Esophagus muscularis mucosa (tissue), 4 donors: ENCODE data around the gene KL. TPM values are rescaled to one million over a fixed set of nuclear protein-coding genes. Genes with fewer than 3 reads are reported as not detected.

Source experiments
- DNase-seq: peaks from one replicate; pipeline ENCODE4 v3.0.0-alpha.2; 2017; ENCODE audit errors: extremely low spot score
- H3K27ac ChIP-seq, 4 donors: fragments of 200-600 bp; sonication (generic); replicated peaks in 1 of 4; 1 replicate in 3 of 4; 2 replicates in 1 of 4; pipeline ENCODE4 v1.5.1; 2016 to 2019; ENCODE audit warnings: mild to moderate bottlenecking in 1 of 4
- H3K27me3 ChIP-seq, 4 donors: fragments of 200-600 bp; sonication (generic); one replicate each; pipeline versions ENCODE4 v1.5.1 to v1.6.0; 2016 to 2019
- H3K36me3 ChIP-seq, 4 donors: fragments of 200-600 bp; sonication (generic); one replicate each; pipeline ENCODE4 v1.5.1; 2016 to 2019
- H3K4me1 ChIP-seq, 4 donors: fragments of 200-600 bp; sonication (generic); one replicate each; pipeline ENCODE4 v1.5.1; 2016 to 2019
- H3K4me3 ChIP-seq, 4 donors: fragments of 200-600 bp; sonication (generic); 1 replicate in 2 of 4; 2 replicates in 2 of 4; pipeline ENCODE4 v1.5.1; 2016 to 2019; ENCODE audit warnings: mild to moderate bottlenecking in 4 of 4, moderate library complexity in 1 of 4
- H3K9me3 ChIP-seq, 4 donors: fragments of 200-600 bp; sonication (generic); 1 replicate in 3 of 4; 2 replicates in 1 of 4; pipeline ENCODE4 v1.5.1; 2016 to 2019
- EP300 ChIP-seq: sonication (generic); formaldehyde crosslinking; IDR thresholded peaks from one replicate; pipeline ENCODE4 v1.6.1; 2017; ENCODE audit warnings: antibody characterized with exemption
- POLR2A ChIP-seq: fragments of 450-650 bp; IDR thresholded peaks from one replicate; pipeline ENCODE4 v1.6.1; 2017; ENCODE audit warnings: antibody characterized with exemption, moderate library complexity, mild to moderate bottlenecking, low read depth
- POLR2AphosphoS5 ChIP-seq, 2 donors: sonication (generic); formaldehyde crosslinking; IDR thresholded peaks; one replicate each; pipeline ENCODE4 v1.6.1; 2017; ENCODE audit warnings: antibody characterized with exemption in 2 of 2
- WGBS: methylation state at CpG from one replicate; pipeline ENCODE4 v1.1.5; 2018; 5-methylcytosine and 5-hydroxymethylcytosine counted together
- intact Hi-C: fragments of 100-400 bp; cut with DNase I; formaldehyde crosslinking; loops from one replicate; pipeline ENCODE4 v1.15.1; 2023
- total RNA-seq, 4 donors: library from RNA; depleted of rRNA; stranded (reverse); fragments of >200 nt; gene quantifications; one replicate each; pipeline versions ENCODE4 v1.1.0 to v1.2.1, GENCODE V29; 2016
- TF ChIP-seq, protein P1 (sequence below), 3 experiments: fragments of 200-600 bp in 2 of 3; fragments of 450-650 bp in 1 of 3; sonication (generic) in 2 of 3; IDR thresholded peaks; one replicate each; pipeline ENCODE4 v1.5.1; 2017 to 2019; ENCODE audit warnings: antibody characterized with exemption in 3 of 3, mild to moderate bottlenecking in 2 of 3, moderate library complexity in 1 of 3

Gene KL
- total RNA-seq, 4 donors from 2014 or later, result 3.7 to 6.7 (median 5.5) TPM

DNA sequence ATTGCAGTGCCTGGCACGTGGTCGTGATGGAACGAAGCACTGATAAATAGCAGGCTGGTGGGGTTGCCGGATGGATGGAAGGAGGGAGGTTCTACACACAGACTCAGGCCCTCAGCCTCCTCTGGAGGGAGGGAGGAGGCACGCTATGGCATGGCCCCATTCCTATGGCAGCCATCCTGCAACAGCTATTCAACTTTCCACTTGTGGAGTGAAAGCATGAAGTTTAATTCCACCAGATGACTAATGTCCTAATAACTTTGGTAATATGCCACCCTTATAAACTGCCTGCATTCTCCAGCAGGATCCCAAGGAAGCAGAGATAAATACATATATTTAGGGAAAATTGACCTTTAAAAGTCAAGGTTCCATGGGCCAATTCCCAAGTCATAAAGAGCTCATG is 92.4 kb downstream of the KL start:
- TF ChIP-seq EP300 (no peak), POLR2A (no peak), POLR2AphosphoS5 (IDR thresholded peaks at IDR 0.05) (peak in 1 of 2 donors; percentile 48)
- H3K27me3 ChIP-seq, result no peaks in the 10 kb centered on the region
- 57% methylated on average over 5 of the region's 5 CpGs for WGBS
- H3K9me3 ChIP-seq, result no peaks in the 10 kb centered on the region
- intact Hi-C loops, result no loop called here
- peak overlapping the region; percentile 71 to 78 (median 74) for H3K27ac ChIP-seq
- DNase-seq, result no peak
- H3K4me1 ChIP-seq, result peaks cover 57 to 85% (median 84%) of the 10 kb centered on the region in 4 donors
- no peak overlapping the region for H3K4me3 ChIP-seq
- H3K36me3 ChIP-seq, result peaks cover 9 to 97% (median 50%) of the 10 kb centered on the region in 4 donors

DNA sequence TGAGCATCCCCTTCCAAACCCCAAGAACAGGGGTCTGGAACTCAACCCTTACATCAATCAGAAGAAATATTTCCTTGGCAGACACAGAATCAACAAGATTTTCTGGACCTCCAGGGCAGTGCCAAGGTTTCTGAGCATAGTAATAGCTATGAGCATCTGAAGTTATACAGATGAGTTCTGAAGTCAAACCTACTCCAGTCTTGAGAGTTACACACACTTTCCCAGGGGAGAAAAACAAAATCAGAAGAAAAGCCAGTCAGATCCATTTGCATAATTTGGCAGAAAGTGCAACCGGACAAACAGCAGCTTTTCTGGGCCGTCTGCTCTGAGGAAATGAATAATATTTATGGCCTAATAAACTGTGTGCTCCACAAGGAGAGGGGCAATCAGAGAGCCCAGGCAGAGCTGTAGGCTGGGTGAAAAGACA is 93.1 kb downstream of the KL start:
- 17% methylated on average over 2 of the region's 2 CpGs for WGBS
- H3K4me1 ChIP-seq, result peaks cover 57 to 92% (median 91%) of the 10 kb centered on the region in 4 donors
- H3K36me3 ChIP-seq, result peaks cover 9 to 97% (median 53%) of the 10 kb centered on the region in 4 donors
- no peaks in the 10 kb centered on the region for H3K9me3 ChIP-seq
- DNase-seq, result no peak
- intact Hi-C loops, result no loop called here
- no peaks in the 10 kb centered on the region for H3K27me3 ChIP-seq
- H3K27ac ChIP-seq, result peak overlapping the region; percentile 71 to 78 (median 74)
- TF ChIP-seq EP300, result no peak
- no peak for TF ChIP-seq POLR2AphosphoS5 (IDR thresholded peaks at IDR 0.05)
- no peak for TF ChIP-seq POLR2A
- TF ChIP-seq, protein P1, sequence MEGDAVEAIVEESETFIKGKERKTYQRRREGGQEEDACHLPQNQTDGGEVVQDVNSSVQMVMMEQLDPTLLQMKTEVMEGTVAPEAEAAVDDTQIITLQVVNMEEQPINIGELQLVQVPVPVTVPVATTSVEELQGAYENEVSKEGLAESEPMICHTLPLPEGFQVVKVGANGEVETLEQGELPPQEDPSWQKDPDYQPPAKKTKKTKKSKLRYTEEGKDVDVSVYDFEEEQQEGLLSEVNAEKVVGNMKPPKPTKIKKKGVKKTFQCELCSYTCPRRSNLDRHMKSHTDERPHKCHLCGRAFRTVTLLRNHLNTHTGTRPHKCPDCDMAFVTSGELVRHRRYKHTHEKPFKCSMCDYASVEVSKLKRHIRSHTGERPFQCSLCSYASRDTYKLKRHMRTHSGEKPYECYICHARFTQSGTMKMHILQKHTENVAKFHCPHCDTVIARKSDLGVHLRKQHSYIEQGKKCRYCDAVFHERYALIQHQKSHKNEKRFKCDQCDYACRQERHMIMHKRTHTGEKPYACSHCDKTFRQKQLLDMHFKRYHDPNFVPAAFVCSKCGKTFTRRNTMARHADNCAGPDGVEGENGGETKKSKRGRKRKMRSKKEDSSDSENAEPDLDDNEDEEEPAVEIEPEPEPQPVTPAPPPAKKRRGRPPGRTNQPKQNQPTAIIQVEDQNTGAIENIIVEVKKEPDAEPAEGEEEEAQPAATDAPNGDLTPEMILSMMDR (IDR thresholded peaks at IDR 0.05), result no peak
- no peak overlapping the region for H3K4me3 ChIP-seq

DNA sequence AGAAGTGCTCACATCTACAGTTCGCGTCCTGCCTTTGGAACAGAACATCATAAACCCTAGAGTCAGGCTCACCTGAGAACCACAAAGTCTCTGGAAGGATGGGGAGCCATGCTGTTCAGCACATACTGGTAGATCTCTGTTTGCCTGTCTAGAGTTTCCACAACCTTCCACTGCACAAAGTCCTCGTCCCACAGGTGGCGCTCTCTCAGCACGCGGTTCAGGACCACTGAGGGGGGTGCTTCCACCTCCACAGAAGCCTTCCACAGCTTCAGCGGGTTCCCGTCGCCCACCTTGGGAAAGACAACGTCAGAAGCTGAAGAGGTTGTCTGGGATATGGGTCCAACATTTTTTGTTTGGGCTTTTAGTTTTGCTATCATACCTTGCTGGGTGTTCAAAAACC is 93.6 kb downstream of the KL start:
- 76% methylated on average over 10 of the region's 10 CpGs for WGBS
- no peak for DNase-seq
- no peak for TF ChIP-seq EP300
- TF ChIP-seq, protein P1 (IDR thresholded peaks at IDR 0.05), result peak in 1 of 3 experiments; percentile 8
- peaks cover 9 to 98% (median 51%) of the 10 kb centered on the region in 4 donors for H3K36me3 ChIP-seq
- H3K27me3 ChIP-seq, result no peaks in the 10 kb centered on the region
- intact Hi-C loops, result no loop called here
- H3K27ac ChIP-seq, result peak overlapping the region; percentile 71 to 78 (median 74)
- H3K4me1 ChIP-seq, result peaks cover 57 to 97% (median 96%) of the 10 kb centered on the region in 4 donors
- H3K9me3 ChIP-seq, result no peaks in the 10 kb centered on the region
- no peak overlapping the region for H3K4me3 ChIP-seq

DNA sequence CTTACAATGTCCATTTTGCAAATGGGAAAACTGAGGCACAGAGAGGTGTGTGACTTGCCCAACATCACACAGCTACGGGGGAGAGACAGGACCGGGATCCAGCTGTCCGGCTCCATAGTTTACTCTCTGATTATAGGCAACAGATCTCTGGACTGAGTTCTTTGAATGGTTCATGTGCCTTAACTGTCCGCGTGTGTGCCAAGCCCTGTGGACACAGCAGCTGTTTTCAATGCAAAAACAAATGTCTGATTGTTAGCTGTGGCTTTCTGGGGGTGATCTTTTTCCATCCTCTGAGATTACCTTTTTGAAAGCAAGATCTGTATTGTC is 94.1 kb downstream of the KL start:
- Histone ChIP-seq H3K4me1 (peaks cover 57 to 100% (median 100%) of the 10 kb centered on the region in 4 donors), H3K9me3 (no peaks in the 10 kb centered on the region), H3K4me3 (no peak overlapping the region), H3K36me3 (peaks cover 9 to 98% (median 49%) of the 10 kb centered on the region in 4 donors), H3K27me3 (no peaks in the 10 kb centered on the region), H3K27ac (peak overlapping the region; percentile 71 to 78 (median 74))
- no peak for DNase-seq
- intact Hi-C loops, result no loop called here
- WGBS, result 85% methylated on average over 5 of the region's 5 CpGs
- TF ChIP-seq POLR2A (no peak), EP300 (no peak), POLR2AphosphoS5 (IDR thresholded peaks at IDR 0.05) (no peak)
- TF ChIP-seq, protein P1 (IDR thresholded peaks at IDR 0.05), result no peak

DNA sequence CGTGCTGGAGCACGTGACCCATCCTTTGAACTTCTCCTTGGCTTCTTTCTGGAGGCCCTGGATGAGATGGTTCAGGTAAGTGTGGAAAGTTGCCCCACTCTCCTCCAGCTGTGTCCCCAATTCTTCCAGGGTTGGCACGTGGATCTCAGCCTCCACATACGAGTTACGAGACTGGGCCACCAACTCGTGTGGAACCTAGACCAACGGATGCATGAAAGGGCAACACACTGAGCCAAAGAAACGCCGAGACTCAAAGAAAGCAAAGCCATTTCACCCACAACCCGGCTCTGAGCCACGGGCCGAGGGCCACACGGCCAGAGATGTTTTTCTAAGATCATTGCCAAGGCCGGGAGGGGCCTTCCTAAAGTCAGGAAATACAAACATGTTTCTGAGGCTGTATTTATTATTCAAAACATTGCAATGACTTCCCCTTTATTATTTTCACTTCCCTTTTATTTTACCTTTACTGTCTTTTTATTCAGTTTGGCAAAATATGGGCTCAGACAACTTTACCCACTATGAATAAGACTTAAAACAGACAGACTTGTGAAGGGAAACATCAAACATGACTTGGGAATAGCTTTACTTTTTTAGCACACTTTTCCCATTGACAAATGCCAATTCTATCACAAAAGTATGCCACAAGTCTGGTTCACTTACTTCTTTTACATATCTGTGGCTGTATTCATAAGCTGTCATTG is 94.6 kb downstream of the KL start:
- Histone ChIP-seq H3K9me3 (no peaks in the 10 kb centered on the region), H3K27me3 (no peaks in the 10 kb centered on the region), H3K36me3 (peaks cover 7 to 98% (median 49%) of the 10 kb centered on the region in 4 donors), H3K27ac (peak overlapping the region; percentile 71 to 78 (median 74)), H3K4me1 (peaks cover 57 to 100% (median 96%) of the 10 kb centered on the region in 4 donors), H3K4me3 (no peak overlapping the region)
- intact Hi-C loops, result no loop called here
- no peak for DNase-seq
- WGBS, result 34% methylated on average over 14 of the region's 14 CpGs
- TF ChIP-seq, protein P1 (IDR thresholded peaks at IDR 0.05), result no peak
- peak in 1 of 2 donors; percentile 18 for TF ChIP-seq POLR2AphosphoS5 (IDR thresholded peaks at IDR 0.05)
- TF ChIP-seq EP300, result no peak
- TF ChIP-seq POLR2A, result no peak
